ENCODE measurements around the gene MAP3K3.

GRCh38 chr17:63653050-63653449, 30.8 kb downstream of the MAP3K3 start:
- TF ChIP-seq CTCF (IDR thresholded peaks at IDR 0.05): no peak
- TF ChIP-seq POLR2AphosphoS5 (IDR thresholded peaks at IDR 0.05): no peak
- no peak for TF ChIP-seq EP300 (IDR thresholded peaks at IDR 0.05)

Measured in suprapubic skin (tissue), 4 donors.